SK-N-SH (cell line): ENCODE data around the gene CHST7.

Source experiments
- CTCF ChIP-seq: fragments of 200-600 bp; sonication (generic); IDR thresholded peaks from 2 replicates; pipeline ENCODE4 v1.6.1; 2017; ENCODE audit warnings: antibody characterized with exemption, mild to moderate bottlenecking, moderate library complexity
- EP300 ChIP-seq, 2 experiments: IDR thresholded peaks; 2 replicates each; pipeline versions ENCODE4 v1.4.0 to v1.6.1; 2012; ENCODE audit warnings: borderline replicate concordance in 1 of 2, low read depth in 1 of 2, low read length in 1 of 2
- EZH2phosphoT487 ChIP-seq: fragments of 200-600 bp; sonication (generic); IDR thresholded peaks from 2 replicates; pipeline ENCODE4 v1.6.1; 2017; ENCODE audit warnings: low read depth, mixed run types, mild to moderate bottlenecking, antibody characterized with exemption, moderate library complexity, borderline replicate concordance
- MXI1 ChIP-seq: IDR thresholded peaks from 2 replicates; pipeline ENCODE4 v1.6.1; 2012; ENCODE audit warnings: mild to moderate bottlenecking, low read depth, low read length, improper control_type of control experiment
- NRF1 ChIP-seq: IDR thresholded peaks from 2 replicates; pipeline ENCODE4 v1.6.1; 2012; ENCODE audit warnings: low read depth, mild to moderate bottlenecking, low read length
- POLR2AphosphoS5 ChIP-seq: IDR thresholded peaks from 2 replicates; pipeline ENCODE4 v1.6.1; 2012; ENCODE audit warnings: low read depth, low read length
- RAD21 ChIP-seq: IDR thresholded peaks from 2 replicates; pipeline ENCODE4 v1.6.1; 2012; ENCODE audit warnings: mild to moderate bottlenecking, low read length
- REST ChIP-seq: IDR thresholded peaks from 2 replicates; pipeline ENCODE4 v1.6.1; 2012; ENCODE audit warnings: mild to moderate bottlenecking, low read depth, low read length, moderate library complexity
- SIN3A ChIP-seq: IDR thresholded peaks from 2 replicates; pipeline ENCODE4 v1.6.1; 2012; ENCODE audit warnings: low read depth, mild to moderate bottlenecking, low read length, moderate library complexity, borderline replicate concordance
- TAF1 ChIP-seq: IDR thresholded peaks from 2 replicates; pipeline ENCODE4 v1.6.1; 2012; ENCODE audit warnings: low read depth, mild to moderate bottlenecking, low read length, moderate library complexity, borderline replicate concordance
- TCF12 ChIP-seq: IDR thresholded peaks from 2 replicates; pipeline ENCODE4 v1.4.0; 2012
- USF2 ChIP-seq: fragments of 150-350 bp; IDR thresholded peaks from 2 replicates; pipeline ENCODE4 v1.6.1; 2017; ENCODE audit warnings: antibody characterized with exemption, low read length, low read depth, borderline replicate concordance

GRCh38 chrX:46588263-46588662 is 14.7 kb downstream of the CHST7 start:
- TF ChIP-seq CTCF (no peak), EP300 (IDR thresholded peaks at IDR 0.05; ENCODE audit: borderline replicate concordance in 1 of 2, low read depth in 1 of 2, low read length in 1 of 2) (peak in 1 of 2 experiments; percentile 30; a peak in 1 of 4 replicates), POLR2AphosphoS5 (0 out of 2 replicates have a peak, but pooled peaks have one; percentile 14), REST (no peak), EZH2phosphoT487 (no peak), TAF1 (no peak), MXI1 (no peak), TCF12 (no peak; the same call in 1 of the 2 replicates), NRF1 (no peak), USF2 (no peak), RAD21 (no peak), SIN3A (no peak)
